Measurements from ENCODE around the gene ISM1. TPM values are rescaled to one million over a fixed set of nuclear protein-coding genes. Genes with fewer than 3 reads are reported as not detected.
A peak's percentile ranks its signal among the peaks of the same experiment; 100 is the strongest.

The ISM1 gene
- polyA plus RNA-seq, 3 donors from 2014 or later: 0.09 TPM; not detected in 2

DNA sequence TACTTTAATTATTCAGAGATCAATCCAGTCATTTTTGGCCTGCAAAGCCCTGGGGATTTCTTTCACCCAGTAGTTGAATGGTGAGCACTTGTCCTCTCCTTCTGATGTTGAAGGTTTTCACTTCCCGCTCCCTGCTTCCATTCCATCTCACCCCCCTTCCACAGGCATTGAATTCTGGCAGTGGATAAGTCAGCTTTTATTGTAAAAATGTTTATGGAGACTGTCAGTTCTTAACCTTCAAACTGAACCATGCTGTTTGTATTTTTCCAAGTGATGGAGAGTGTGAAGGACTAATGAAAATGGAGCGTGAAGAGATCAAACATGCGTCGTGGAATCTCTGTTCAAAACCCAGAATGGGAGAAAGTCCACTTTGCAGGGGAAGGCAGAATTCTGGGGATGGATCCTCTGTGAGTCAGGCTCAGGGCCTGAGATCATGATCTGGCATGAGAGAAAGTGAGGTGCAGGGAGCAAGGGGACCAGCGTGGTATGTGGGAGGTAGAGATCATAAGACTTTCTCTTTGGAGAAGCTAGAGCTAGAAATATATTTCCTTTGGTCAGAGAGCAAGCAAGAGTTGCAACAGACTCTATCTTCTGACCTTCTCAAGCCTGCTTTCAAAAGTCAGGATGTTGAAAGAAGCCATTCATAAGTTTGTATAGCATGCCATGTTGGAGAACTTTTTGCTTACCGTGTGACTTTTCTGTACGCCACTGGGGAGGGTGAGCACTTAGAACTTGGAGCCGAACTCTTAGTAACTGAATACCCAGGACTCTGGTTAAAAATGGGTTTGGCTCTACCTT, 30.2 kb downstream of the ISM1 start:
- Mint-ChIP-seq H3K4me3 (no peak overlapping the region), H3K4me1 (peaks cover 26 to 27% of the 10 kb centered on the region in 2 donors), H3K27me3 (ENCODE audit: low read depth in 3 of 3) (peaks cover 3 to 9% (median 6%) of the 10 kb centered on the region in 3 donors), H3K9me3 (no peaks in the 10 kb centered on the region), H3K27ac (no peak overlapping the region), H3K36me3 (peaks cover 0 to 3% (median 0%) of the 10 kb centered on the region in 3 donors)
- DNase-seq: no peak

DNA sequence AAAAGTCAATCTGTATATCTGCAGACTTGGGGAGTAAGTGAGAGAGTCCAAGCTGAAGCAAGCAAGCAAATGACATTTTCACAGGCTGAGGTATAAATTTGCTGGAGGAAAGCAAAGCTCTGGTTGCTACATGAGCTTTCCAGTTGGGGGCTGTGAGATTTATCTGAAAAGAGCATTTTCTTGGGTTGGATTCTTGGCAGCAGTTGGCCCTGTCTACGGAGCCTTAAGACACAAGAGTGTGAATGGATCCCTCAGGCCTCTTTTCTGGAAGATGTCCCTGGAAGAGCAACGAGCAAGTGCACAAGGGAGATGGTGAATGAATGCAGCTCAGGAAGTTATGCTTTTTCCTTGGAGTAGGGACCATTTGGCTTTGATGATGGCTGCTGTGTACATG, 30.8 kb downstream of the ISM1 start:
- Mint-ChIP-seq H3K4me3 (no peak overlapping the region), H3K4me1 (peaks cover 20 to 22% of the 10 kb centered on the region in 2 donors), H3K36me3 (peaks cover 0 to 3% (median 0%) of the 10 kb centered on the region in 3 donors), H3K9me3 (no peaks in the 10 kb centered on the region), H3K27ac (no peak overlapping the region), H3K27me3 (ENCODE audit: low read depth in 3 of 3) (peaks cover 3 to 9% (median 6%) of the 10 kb centered on the region in 3 donors)
- no peak for DNase-seq

DNA sequence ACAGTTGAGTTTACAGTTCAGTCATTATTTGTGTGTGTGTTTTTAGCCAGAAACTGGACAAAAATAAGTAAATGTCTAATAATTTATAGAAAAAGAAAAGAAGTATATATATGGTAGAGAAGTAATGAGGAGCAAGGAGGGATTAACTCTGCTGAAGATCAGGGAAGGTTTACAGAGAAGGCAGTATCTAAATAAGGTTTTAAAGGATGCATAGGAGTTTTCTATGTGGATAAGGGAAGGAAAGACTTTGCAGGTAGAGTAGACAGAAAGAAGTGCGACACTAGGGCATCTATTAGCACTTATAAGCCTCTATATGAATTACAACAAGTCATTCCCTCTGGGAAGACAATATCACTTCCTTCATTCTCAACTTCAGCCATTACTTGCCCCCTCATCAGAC, 34.3 kb downstream of the ISM1 start:
- Mint-ChIP-seq H3K4me1 (no peaks in the 10 kb centered on the region), H3K4me3 (no peak overlapping the region), H3K36me3 (peaks cover 0 to 3% (median 0%) of the 10 kb centered on the region in 3 donors), H3K27me3 (ENCODE audit: low read depth in 3 of 3) (peaks cover 0 to 5% (median 4%) of the 10 kb centered on the region in 3 donors), H3K9me3 (no peaks in the 10 kb centered on the region), H3K27ac (no peak overlapping the region)
- DNase-seq: no peak

GRCh38 chr20:13256606-13257005, 35.5 kb downstream of the ISM1 start:
- Mint-ChIP-seq H3K4me1 (no peaks in the 10 kb centered on the region), H3K9me3 (no peaks in the 10 kb centered on the region), H3K27me3 (ENCODE audit: low read depth in 3 of 3) (peaks cover 0 to 7% (median 5%) of the 10 kb centered on the region in 3 donors), H3K27ac (no peak overlapping the region), H3K4me3 (no peak overlapping the region), H3K36me3 (no peaks in the 10 kb centered on the region)
- no peak for DNase-seq

GRCh38 chr20:13259921-13260320, 38.8 kb downstream of the ISM1 start:
- Mint-ChIP-seq H3K9me3 (no peaks in the 10 kb centered on the region), H3K4me3 (no peak overlapping the region)
- DNase-seq: no peak

DNA sequence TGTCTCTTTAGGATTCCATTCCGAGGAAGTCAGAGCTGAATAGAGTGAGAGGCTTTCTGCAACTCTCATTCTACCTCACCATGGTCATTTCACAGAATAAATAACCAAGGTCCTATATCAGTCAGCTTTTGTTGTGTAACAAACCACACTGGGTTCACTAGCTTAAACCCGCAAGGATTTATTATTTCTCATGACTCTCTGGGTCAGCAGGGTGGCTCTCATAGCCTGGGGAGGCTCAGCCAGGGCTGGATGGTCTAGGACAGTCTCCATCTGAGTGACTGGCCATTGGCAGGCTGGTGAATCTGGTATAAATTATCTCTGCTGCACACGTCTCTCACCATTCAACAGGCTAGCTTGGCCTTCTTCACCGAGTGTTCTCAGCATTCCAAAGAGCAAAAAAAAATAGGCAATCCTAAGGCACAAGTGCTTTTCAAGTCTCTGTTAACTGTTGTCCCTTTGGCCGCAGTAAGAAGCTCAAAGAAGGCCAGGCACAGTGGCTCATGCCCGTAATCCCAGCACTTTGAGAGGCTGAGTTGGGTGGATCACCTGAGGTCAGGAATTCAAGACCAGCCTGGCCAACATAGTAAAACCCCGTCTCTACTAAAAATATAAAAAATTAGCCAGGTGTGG, 39.7 kb downstream of the ISM1 start:
- no peaks in the 10 kb centered on the region for H3K36me3 Mint-ChIP-seq
- H3K27ac Mint-ChIP-seq: no peak overlapping the region
- peaks cover 0 to 5% (median under 1%) of the 10 kb centered on the region in 3 donors for H3K27me3 Mint-ChIP-seq (ENCODE audit: low read depth in 3 of 3)
- H3K4me1 Mint-ChIP-seq: no peaks in the 10 kb centered on the region
- H3K4me3 Mint-ChIP-seq: no peak overlapping the region
- no peak for DNase-seq
- H3K9me3 Mint-ChIP-seq: no peaks in the 10 kb centered on the region

More at GRCh38 chr20:13259921-13260320, 38.8 kb downstream of the ISM1 start:
- Mint-ChIP-seq H3K27ac (no peak overlapping the region), H3K4me1 (no peaks in the 10 kb centered on the region), H3K36me3 (no peaks in the 10 kb centered on the region), H3K27me3 (ENCODE audit: low read depth in 3 of 3) (peaks cover 0 to 5% (median 5%) of the 10 kb centered on the region in 3 donors)

DNA sequence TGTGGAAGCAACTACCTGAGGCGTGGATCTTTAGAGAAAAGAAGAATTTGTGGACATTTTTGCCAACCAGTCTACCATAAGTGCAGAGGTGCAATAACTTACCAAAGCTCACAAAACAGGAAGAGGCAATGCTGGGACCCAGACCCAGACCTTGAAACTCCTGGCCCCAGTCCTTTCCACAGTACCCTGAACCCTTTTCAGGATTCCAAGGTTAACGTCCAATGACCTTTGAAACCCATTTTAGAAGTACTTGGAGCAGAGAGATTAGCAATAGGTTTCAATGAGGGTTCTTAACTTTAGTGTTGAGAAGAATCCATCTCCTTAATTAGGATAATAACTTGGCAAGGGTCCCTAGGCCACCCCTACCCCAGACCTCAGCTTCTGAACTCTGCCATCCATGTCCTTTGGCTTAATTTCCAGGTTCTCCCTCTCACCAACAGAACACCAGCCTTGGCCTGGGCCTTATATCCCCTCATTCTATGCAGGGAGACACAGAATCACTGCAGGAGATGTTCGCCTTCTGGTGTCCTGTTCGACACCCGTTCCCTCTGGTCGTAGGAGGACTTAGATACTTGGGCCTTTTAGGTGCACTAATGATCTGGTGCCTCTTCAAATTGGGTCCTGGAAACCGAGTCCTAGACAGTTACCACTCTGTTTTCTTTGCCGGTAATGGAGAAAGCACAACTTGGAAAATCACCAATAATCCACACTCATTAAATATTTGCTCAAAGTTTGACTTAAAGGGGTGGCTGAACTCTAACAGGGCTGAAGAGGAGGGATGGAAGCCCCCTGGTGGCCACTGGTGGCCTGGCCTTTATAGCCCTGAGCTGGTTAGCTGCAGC, 40.6 kb downstream of the ISM1 start:
- Mint-ChIP-seq H3K9me3 (no peaks in the 10 kb centered on the region), H3K27me3 (ENCODE audit: low read depth in 3 of 3) (peaks cover 0 to 5% (median 0%) of the 10 kb centered on the region in 3 donors), H3K36me3 (no peaks in the 10 kb centered on the region), H3K4me1 (no peaks in the 10 kb centered on the region), H3K27ac (no peak overlapping the region), H3K4me3 (no peak overlapping the region)
- peak; percentile 26 to 36 (median 26) for DNase-seq

DNA sequence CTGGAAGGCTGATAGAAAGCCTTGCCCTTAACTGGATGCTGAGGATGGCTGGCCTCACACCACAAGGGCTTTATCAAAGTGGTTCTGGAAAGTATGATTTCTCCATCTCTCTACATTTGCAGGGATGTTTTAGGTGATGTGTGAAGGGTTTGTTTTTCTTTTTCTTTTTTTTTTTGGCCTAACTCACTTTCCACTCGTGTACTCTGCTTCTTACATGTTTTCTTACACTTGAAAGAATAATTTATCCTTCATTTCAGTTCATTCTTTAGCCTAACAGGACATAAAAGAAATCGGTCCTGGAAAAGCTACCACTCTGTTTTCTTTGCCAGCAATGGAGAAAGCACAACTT, 41.2 kb downstream of the ISM1 start:
- no peaks in the 10 kb centered on the region for H3K9me3 Mint-ChIP-seq
- peaks cover 0 to 5% (median 0%) of the 10 kb centered on the region in 3 donors for H3K27me3 Mint-ChIP-seq (ENCODE audit: low read depth in 3 of 3)
- H3K27ac Mint-ChIP-seq: no peak overlapping the region
- DNase-seq: no peak
- no peak overlapping the region for H3K4me3 Mint-ChIP-seq
- H3K36me3 Mint-ChIP-seq: no peaks in the 10 kb centered on the region
- no peaks in the 10 kb centered on the region for H3K4me1 Mint-ChIP-seq

DNA sequence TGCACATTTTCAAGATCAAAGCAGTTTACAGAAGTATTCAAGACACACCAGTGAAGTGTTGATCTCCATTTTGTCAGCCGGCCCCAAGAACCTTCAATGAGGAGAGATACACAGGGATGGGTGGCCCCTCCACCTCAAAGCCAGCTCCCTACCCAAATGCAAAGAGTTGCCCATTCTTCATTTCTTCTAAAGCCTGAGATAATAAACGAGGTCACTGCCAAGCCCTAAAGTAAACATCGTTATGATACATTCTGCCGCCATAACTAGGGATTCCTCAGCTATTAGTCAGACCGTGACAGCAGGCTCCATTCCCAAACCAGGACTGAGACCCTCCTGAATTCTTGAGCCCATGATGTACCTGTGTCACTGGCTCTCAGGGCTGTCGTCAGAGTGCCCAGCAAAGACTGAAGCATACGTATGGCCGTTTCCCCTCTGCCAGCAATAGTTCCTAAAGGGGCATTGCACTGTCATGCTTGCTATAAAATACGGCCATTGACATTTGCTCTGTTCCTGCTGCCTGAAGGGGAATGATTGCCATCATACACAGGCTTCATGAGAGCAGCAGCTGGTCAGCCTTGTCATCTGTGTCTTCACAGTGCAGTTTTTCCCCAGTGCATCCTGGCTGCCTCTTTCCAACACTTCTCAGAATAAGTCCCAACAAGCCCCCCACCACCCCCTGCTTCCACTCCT, 41.7 kb downstream of the ISM1 start:
- Mint-ChIP-seq H3K4me3 (no peak overlapping the region), H3K4me1 (no peaks in the 10 kb centered on the region), H3K36me3 (no peaks in the 10 kb centered on the region), H3K27me3 (ENCODE audit: low read depth in 3 of 3) (peaks cover 0 to 5% (median under 1%) of the 10 kb centered on the region in 3 donors), H3K27ac (no peak overlapping the region), H3K9me3 (no peaks in the 10 kb centered on the region)
- no peak for DNase-seq

DNA sequence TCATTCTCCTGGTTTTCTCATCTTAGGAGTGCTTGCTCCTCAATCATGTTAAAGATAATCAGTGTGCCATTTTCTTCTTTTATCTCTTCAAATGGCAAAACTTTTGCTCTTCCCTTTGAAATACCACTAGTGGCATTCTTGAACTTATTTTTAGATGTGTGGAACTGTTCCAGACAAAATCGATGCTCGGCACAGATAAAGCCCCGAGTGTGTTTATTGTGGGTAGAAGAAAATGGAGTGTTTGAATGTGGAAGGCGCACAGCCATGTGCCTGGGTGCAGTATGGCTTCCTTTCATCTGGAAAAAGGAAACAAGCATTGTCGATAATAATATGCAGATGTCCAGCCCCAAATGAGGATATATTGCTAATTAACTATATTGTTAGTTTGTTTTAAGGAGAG, 42.4 kb downstream of the ISM1 start:
- Mint-ChIP-seq H3K36me3 (no peaks in the 10 kb centered on the region), H3K4me1 (no peaks in the 10 kb centered on the region), H3K4me3 (no peak overlapping the region), H3K27me3 (ENCODE audit: low read depth in 3 of 3) (peaks cover 1 to 4% (median 3%) of the 10 kb centered on the region in 3 donors), H3K9me3 (no peaks in the 10 kb centered on the region), H3K27ac (no peak overlapping the region)
- no peak for DNase-seq

GRCh38 chr20:13264907-13265306, 43.8 kb downstream of the ISM1 start:
- Mint-ChIP-seq H3K27me3 (ENCODE audit: low read depth in 3 of 3) (peaks cover 1 to 8% (median 2%) of the 10 kb centered on the region in 3 donors), H3K9me3 (no peaks in the 10 kb centered on the region), H3K36me3 (no peaks in the 10 kb centered on the region), H3K4me1 (no peaks in the 10 kb centered on the region), H3K27ac (no peak overlapping the region), H3K4me3 (no peak overlapping the region)
- no peak for DNase-seq

GRCh38 chr20:13265941-13266340, 44.9 kb downstream of the ISM1 start:
- Mint-ChIP-seq H3K4me3 (no peak overlapping the region), H3K36me3 (no peaks in the 10 kb centered on the region), H3K4me1 (no peaks in the 10 kb centered on the region), H3K27ac (no peak overlapping the region), H3K27me3 (ENCODE audit: low read depth in 3 of 3) (peaks cover 2 to 10% (median 4%) of the 10 kb centered on the region in 3 donors), H3K9me3 (no peaks in the 10 kb centered on the region)
- no peak for DNase-seq

GRCh38 chr20:13267231-13267630, 46.2 kb downstream of the ISM1 start:
- Mint-ChIP-seq H3K9me3 (no peaks in the 10 kb centered on the region), H3K27me3 (ENCODE audit: low read depth in 3 of 3) (peaks cover 4 to 10% (median 4%) of the 10 kb centered on the region in 3 donors), H3K27ac (no peak overlapping the region), H3K36me3 (peaks cover 0 to 3% (median 0%) of the 10 kb centered on the region in 3 donors), H3K4me1 (no peaks in the 10 kb centered on the region), H3K4me3 (no peak overlapping the region)
- no peak for DNase-seq

All from immature natural killer cell (primary cell).